D721Med (cell line): ENCODE measurements around the gene DEFB110.

Experiments
- DNase-seq: peaks from one replicate; pipeline ENCODE4 v3.0.0; 2011; ENCODE audit warnings: low spot score; ENCODE audit not compliant: insufficient read length
- FAIRE-seq: peaks from 2 replicates; lab custom pipeline; 2011; peaks lifted over from hg19 to GRCh38; lab: Jason Lieb, UNC
- TF ChIP-seq, protein P1 (sequence below): IDR thresholded peaks from 2 replicates; pipeline ENCODE4 v1.5.1; 2012; ENCODE audit warnings: mild to moderate bottlenecking, control low read depth; ENCODE audit not compliant: insufficient read depth; ENCODE audit errors: missing control alignments

DEFB110 gene

DNA sequence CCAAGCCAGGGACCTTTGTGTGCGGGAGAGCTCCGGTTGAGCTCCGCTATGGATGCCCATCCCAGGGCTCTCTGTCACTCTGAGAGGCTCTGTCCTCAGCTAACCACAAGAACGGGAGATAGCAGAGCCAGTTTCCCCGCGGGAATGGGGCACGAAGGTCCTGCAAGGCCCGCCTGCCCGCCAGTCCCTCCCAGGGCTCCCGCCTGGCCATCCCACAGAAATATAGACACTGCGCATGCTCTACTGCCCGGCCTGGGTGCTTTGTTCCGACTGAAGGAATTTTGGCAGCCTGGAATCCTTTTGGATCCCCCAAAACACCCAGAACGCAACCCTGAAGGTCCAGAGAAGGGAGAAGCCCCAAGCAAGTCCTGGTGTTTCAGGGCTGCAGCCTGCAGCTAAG is 8.6 kb upstream of the DEFB110 start:
- DNase-seq (no peak), FAIRE-seq (no peak)
- TF ChIP-seq, protein P1, sequence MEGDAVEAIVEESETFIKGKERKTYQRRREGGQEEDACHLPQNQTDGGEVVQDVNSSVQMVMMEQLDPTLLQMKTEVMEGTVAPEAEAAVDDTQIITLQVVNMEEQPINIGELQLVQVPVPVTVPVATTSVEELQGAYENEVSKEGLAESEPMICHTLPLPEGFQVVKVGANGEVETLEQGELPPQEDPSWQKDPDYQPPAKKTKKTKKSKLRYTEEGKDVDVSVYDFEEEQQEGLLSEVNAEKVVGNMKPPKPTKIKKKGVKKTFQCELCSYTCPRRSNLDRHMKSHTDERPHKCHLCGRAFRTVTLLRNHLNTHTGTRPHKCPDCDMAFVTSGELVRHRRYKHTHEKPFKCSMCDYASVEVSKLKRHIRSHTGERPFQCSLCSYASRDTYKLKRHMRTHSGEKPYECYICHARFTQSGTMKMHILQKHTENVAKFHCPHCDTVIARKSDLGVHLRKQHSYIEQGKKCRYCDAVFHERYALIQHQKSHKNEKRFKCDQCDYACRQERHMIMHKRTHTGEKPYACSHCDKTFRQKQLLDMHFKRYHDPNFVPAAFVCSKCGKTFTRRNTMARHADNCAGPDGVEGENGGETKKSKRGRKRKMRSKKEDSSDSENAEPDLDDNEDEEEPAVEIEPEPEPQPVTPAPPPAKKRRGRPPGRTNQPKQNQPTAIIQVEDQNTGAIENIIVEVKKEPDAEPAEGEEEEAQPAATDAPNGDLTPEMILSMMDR, result no peak

DNA sequence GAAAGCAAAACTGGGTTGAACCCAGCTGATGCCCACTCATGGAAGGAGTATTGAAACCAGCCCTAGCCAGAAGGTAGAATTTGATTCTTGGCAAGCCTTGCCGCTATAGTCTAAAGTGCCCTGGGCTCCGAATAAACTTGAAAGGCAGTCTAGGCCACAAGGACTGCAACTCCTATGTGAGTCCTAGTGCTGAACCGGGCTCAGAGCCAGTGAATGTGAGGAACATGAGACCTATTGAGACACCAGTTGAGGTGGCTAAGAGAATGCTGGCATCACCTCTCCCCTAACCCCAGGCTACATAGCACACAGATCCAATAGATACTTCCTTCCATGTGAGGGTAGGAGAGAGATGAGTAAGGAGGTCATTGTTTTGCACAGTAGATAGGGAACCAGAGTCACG is 3.5 kb upstream of the DEFB110 start:
- no peak for DNase-seq
- no peak for FAIRE-seq
- TF ChIP-seq, protein P1, result no peak

DNA sequence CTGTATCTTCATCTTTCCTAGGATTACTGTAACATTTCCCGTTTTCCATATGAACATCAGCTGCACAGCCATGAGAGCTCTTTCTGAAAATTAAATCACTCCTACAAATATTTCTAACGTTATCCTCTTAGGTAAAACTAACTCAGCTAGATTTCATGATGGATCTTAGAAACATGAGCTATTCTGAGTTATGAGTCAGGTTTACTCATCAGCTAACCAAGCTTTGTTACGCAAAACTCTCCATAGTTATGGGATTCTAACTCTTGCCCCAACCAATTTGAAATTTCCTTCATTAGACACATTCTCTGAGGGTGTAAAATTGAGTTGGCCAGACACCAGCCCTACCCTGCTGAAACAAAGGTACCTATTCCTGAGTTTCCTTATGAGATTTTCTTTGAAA is 14.0 kb downstream of the DEFB110 start:
- DNase-seq (no peak), FAIRE-seq (no peak)
- TF ChIP-seq, protein P1, result no peak

DNA sequence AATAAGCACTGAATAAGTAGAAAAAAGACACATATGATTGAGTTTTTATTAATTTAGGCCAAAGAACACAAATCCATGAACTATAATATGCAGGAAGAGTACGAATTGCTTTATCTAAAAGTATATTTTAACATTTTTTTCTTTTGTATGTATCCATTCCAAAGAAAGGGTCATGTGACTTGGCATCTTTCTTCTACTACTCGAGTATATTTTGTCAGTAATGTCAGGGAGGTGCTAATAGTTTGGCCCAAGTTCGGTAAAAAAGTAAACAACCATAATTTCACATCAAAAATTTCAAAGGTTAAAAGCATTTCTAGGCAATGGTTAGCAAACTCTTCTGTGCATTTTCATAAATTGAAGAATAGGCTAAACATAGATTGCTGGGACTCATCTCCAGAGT is 18.7 kb downstream of the DEFB110 start:
- TF ChIP-seq, protein P1, result no peak
- no peak for FAIRE-seq
- no peak for DNase-seq

DNA sequence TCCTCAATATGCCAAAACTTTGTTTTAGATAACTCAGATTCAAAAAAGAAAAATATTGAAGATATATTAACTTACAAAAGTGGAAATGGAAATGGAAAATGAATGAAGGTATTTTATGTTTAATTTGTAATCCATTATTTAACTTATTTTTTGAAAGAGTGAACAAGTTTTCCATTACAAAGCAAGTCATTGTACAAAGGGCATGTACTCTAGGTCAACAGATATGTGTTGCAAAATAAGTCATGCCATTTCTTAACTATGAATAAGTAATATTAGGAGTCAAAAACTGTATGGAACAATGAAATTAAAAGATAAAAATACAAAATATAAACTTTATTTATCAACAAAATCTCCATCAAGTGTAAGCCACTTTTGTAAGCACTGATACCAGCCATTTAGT is 26.5 kb downstream of the DEFB110 start:
- DNase-seq, result no peak
- TF ChIP-seq, protein P1, result no peak
- no peak for FAIRE-seq

DNA sequence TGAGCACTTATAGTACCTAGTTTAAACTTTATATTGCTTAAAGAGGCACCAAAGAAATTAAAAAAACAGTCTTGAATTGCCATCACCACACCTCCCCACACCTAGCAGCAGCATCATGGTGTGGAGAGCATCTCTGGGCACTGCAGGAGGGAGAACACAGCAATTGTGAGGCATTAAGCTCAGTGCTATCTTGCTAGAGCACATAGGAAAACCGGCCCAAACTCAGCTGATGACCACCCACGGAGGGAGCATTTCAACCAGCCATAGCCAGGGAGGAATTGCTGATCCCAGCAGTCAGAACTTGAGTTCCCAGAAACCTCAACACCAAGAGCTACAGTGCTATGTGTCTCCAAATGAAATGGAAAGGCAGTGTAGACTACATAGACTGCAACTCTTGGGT is 32.9 kb downstream of the DEFB110 start:
- TF ChIP-seq, protein P1, result no peak
- no peak for DNase-seq
- FAIRE-seq, result no peak

DNA sequence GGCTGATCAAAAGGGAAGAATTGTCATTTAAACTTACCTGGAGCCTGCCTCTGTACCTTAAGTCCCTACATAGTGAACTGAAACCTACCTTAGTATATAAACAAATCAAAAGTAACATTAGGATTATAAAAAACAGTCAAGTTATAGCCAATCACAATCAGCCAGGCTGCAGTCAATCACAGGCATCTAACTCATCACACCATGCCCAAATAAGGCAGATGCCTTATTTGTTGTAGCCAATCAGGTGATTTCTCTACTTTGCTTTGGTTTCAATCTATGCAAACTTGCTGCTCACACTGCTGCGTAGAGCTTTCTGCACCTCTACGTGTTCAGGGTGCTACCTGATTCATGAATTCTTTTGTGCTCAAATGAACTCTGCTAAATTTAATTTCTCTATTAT is 34.0 kb downstream of the DEFB110 start:
- FAIRE-seq (no peak), DNase-seq (no peak)
- TF ChIP-seq, protein P1, result no peak
